IMR-90 (cell line): ENCODE results near the gene NME1. TPM values are rescaled to one million over a fixed set of nuclear protein-coding genes. Genes with fewer than 3 reads are reported as not detected.

Experiments used
- ATAC-seq: fragments of 200-7000 bp; cut with Tn5 transposase; 2 replicates; pipeline ENCODE4 v1.9.1; 2020; ENCODE audit warnings: low read depth, mild to moderate bottlenecking, moderate library complexity
- BruUV-seq: library from RNA; stranded (reverse); fragments of 400-500 nt; replicated peaks from 2 replicates; lab custom pipeline; 2021; lab: Mats Ljungman, UMichigan
- CTCF ChIA-PET: fragments of 300-600 bp; formaldehyde crosslinking; extraction: SDS; loops from one replicate; lab custom pipeline; 2021; ENCODE audit warnings: antibody characterized with exemption; lab: Yijun Ruan, JAX
- POLR2A ChIA-PET: fragments of 300-600 bp; sonication (Branson Sonifier 250); formaldehyde crosslinking; loops from one replicate; lab custom pipeline; 2022; ENCODE audit warnings: antibody characterized with exemption; ENCODE audit not compliant: unreplicated experiment; lab: Charles Lee
- DNase-seq: peaks from one replicate; pipeline ENCODE4 v3.0.0; 2013
- H2AFZ ChIP-seq: replicated peaks from 2 replicates; pipeline ENCODE3; 2013; ENCODE audit warnings: low read length, mild to moderate bottlenecking; ENCODE audit not compliant: poor library complexity
- H2AK5ac ChIP-seq: 2 replicates; pipeline ENCODE4 v1.6.1; 2013; ENCODE audit warnings: low read depth, low read length, inconsistent platforms
- H2AK9ac ChIP-seq: replicated peaks from 2 replicates; pipeline ENCODE3; 2013; ENCODE audit warnings: mild to moderate bottlenecking, low read depth, low read length, moderate library complexity; ENCODE audit not compliant: poor library complexity
- H2BK120ac ChIP-seq: 2 replicates; pipeline ENCODE4 v1.6.1; 2013; ENCODE audit warnings: low read depth, low read length, inconsistent platforms
- H2BK15ac ChIP-seq: 3 replicates; pipeline ENCODE4 v1.6.1; 2013; ENCODE audit warnings: low read depth, low read length, inconsistent platforms
- H2BK20ac ChIP-seq: 2 replicates; pipeline ENCODE4 v1.6.1; 2013; ENCODE audit warnings: low read depth, mild to moderate bottlenecking, inconsistent platforms, low read length, moderate library complexity
- H2BK5ac ChIP-seq: 2 replicates; pipeline ENCODE4 v1.6.1; 2013; ENCODE audit warnings: mild to moderate bottlenecking, low read depth, low read length, inconsistent platforms; ENCODE audit not compliant: poor library complexity, severe bottlenecking
- H3K14ac ChIP-seq: replicated peaks from 2 replicates; pipeline ENCODE4 v1.6.1; 2013; ENCODE audit warnings: low read depth, low read length, inconsistent platforms
- H3K18ac ChIP-seq: 2 replicates; pipeline ENCODE4 v1.6.1; 2013; ENCODE audit warnings: low read depth, low read length, control low read depth
- H3K23ac ChIP-seq: 2 replicates; pipeline ENCODE4 v1.6.1; 2013; ENCODE audit warnings: low read depth, low read length, inconsistent platforms
- H3K27ac ChIP-seq: 2 replicates; pipeline ENCODE4 v1.5.1; 2013; ENCODE audit warnings: mild to moderate bottlenecking, control low read depth, low read length; ENCODE audit not compliant: insufficient read depth
- H3K27me3 ChIP-seq: 2 replicates; pipeline ENCODE4 v1.6.1; 2013; ENCODE audit warnings: low read length; ENCODE audit not compliant: control insufficient read depth, insufficient read depth
- H3K36me3 ChIP-seq: 2 replicates; pipeline ENCODE4 v1.6.1; 2013; ENCODE audit warnings: low read length, mixed read lengths; ENCODE audit not compliant: control insufficient read depth, insufficient read depth
- H3K4ac ChIP-seq: 2 replicates; pipeline ENCODE4 v1.6.1; 2013; ENCODE audit warnings: low read depth, low read length, inconsistent platforms
- H3K4me1 ChIP-seq: 2 replicates; pipeline ENCODE4 v1.6.1; 2013; ENCODE audit warnings: low read length, mixed read lengths; ENCODE audit not compliant: control insufficient read depth, insufficient read depth
- H3K4me2 ChIP-seq: 2 replicates; pipeline ENCODE4 v1.6.1; 2013; ENCODE audit warnings: low read depth, mild to moderate bottlenecking, control low read depth, low read length, moderate library complexity
- H3K4me3 ChIP-seq: 2 replicates; pipeline ENCODE4 v1.5.1; 2013; ENCODE audit warnings: low read depth, mild to moderate bottlenecking, control low read depth, low read length, moderate library complexity; ENCODE audit not compliant: insufficient read depth
- H3K56ac ChIP-seq: 2 replicates; pipeline ENCODE4 v1.6.1; 2013; ENCODE audit warnings: low read length, inconsistent platforms; ENCODE audit not compliant: insufficient read depth; ENCODE audit errors: extremely low read depth
- H3K79me1 ChIP-seq, 2 experiments: 2 replicates each; pipeline ENCODE4 v1.6.1; 2013; ENCODE audit warnings: low read length in 2 of 2, inconsistent platforms in 1 of 2, low read depth in 1 of 2
- H3K9ac ChIP-seq: 2 replicates; pipeline ENCODE4 v1.6.1; 2013; ENCODE audit warnings: low read depth, low read length, control low read depth
- H3K9me1 ChIP-seq: 2 replicates; pipeline ENCODE4 v1.6.1; 2013; ENCODE audit warnings: low read length, inconsistent platforms; ENCODE audit not compliant: insufficient read depth
- H3K9me3 ChIP-seq: 2 replicates; pipeline ENCODE4 v1.6.1; 2013; ENCODE audit warnings: low read length; ENCODE audit not compliant: control insufficient read depth, insufficient read depth
- H4K20me1 ChIP-seq: 2 replicates; pipeline ENCODE4 v1.6.1; 2013; ENCODE audit warnings: low read length, inconsistent platforms; ENCODE audit not compliant: insufficient read depth
- H4K5ac ChIP-seq: 2 replicates; pipeline ENCODE4 v1.6.1; 2013; ENCODE audit warnings: mild to moderate bottlenecking, low read depth, low read length, control low read depth
- H4K8ac ChIP-seq, 2 experiments: 2 replicates each; pipeline ENCODE4 v1.6.1; 2013; ENCODE audit warnings: low read depth in 2 of 2, low read length in 2 of 2, control low read depth in 1 of 2, inconsistent platforms in 1 of 2
- H4K91ac ChIP-seq: 2 replicates; pipeline ENCODE4 v1.6.1; 2013; ENCODE audit warnings: low read depth, low read length, inconsistent platforms; ENCODE audit not compliant: insufficient read depth
- BHLHE40 ChIP-seq: fragments of 150-350 bp; IDR thresholded peaks from 2 replicates; pipeline ENCODE4 v1.6.1; 2016; ENCODE audit warnings: mild to moderate bottlenecking, low read depth, low read length
- CEBPB ChIP-seq: IDR thresholded peaks from 2 replicates; pipeline ENCODE4 v1.6.1; 2012; ENCODE audit warnings: low read depth, low read length, improper control_type of control experiment
- FOS ChIP-seq: fragments of 150-350 bp; IDR thresholded peaks from 2 replicates; pipeline ENCODE4 v1.6.1; 2016; ENCODE audit warnings: low read depth, low read length
- MAFK ChIP-seq: IDR thresholded peaks from 2 replicates; pipeline ENCODE4 v1.6.1; 2012; ENCODE audit warnings: low read depth, low read length, improper control_type of control experiment
- MXI1 ChIP-seq: IDR thresholded peaks from 2 replicates; pipeline ENCODE4 v1.6.1; 2012; ENCODE audit warnings: low read depth, mild to moderate bottlenecking, low read length, moderate library complexity, borderline replicate concordance
- NFE2L2 ChIP-seq: fragments of 150-350 bp; IDR thresholded peaks from 2 replicates; pipeline ENCODE4 v1.6.1; 2016; ENCODE audit warnings: low read depth, mild to moderate bottlenecking, low read length
- POLR2A ChIP-seq: IDR thresholded peaks from 2 replicates; pipeline ENCODE4 v1.6.1; 2012; ENCODE audit warnings: mild to moderate bottlenecking, low read depth, low read length
- RAD21 ChIP-seq: IDR thresholded peaks from 2 replicates; pipeline ENCODE4 v1.6.1; 2012; ENCODE audit warnings: low read length, improper control_type of control experiment
- RCOR1 ChIP-seq: IDR thresholded peaks from 2 replicates; pipeline ENCODE4 v1.6.1; 2012; ENCODE audit warnings: mild to moderate bottlenecking, low read length, improper control_type of control experiment; ENCODE audit not compliant: insufficient replicate concordance
- RFX5 ChIP-seq: IDR thresholded peaks from 2 replicates; pipeline ENCODE4 v1.8.0; 2012; ENCODE audit warnings: low read depth, mild to moderate bottlenecking, low read length, moderate library complexity
- SMC3 ChIP-seq: fragments of 150-350 bp; IDR thresholded peaks from 2 replicates; pipeline ENCODE4 v1.6.1; 2016; ENCODE audit warnings: low read depth, mild to moderate bottlenecking, antibody characterized with exemption, low read length, moderate library complexity
- USF2 ChIP-seq: fragments of 150-350 bp; IDR thresholded peaks from 2 replicates; pipeline ENCODE4 v1.6.1; 2017; ENCODE audit warnings: mild to moderate bottlenecking, antibody characterized with exemption, low read length, low read depth
- WGBS, 2 experiments: methylation state at CpG; one replicate each; pipeline versions ENCODE4 v1.1.5 to v1.1.7; 2013; ENCODE audit warnings: missing lambda C conversion rate in 2 of 2; ENCODE audit not compliant: insufficient read length in 1 of 2; ENCODE audit errors: extremely low coverage in 2 of 2; 5-methylcytosine and 5-hydroxymethylcytosine counted together
- dilution Hi-C: fragments of 300-500 bp; cut with HindIII; formaldehyde crosslinking; loops from one replicate; pipeline ENCODE4 v1.14.3; 2018; ENCODE audit warnings: low sequenced_read_pairs; ENCODE audit not compliant: unreplicated experiment
- in situ Hi-C: fragments of 300-500 bp; cut with MboI; formaldehyde crosslinking; loops from 3 replicates; pipeline ENCODE4 v1.14.3; 2019; ENCODE audit warnings: low sequenced_read_pairs, inconsistent platforms, mixed read lengths
- intact Hi-C: fragments of 100-400 bp; cut with micrococcal nuclease; formaldehyde crosslinking; loops from 2 replicates; pipeline ENCODE4 v1.10.0; 2022
- polyA plus RNA-seq, 3 experiments: library from polyadenylated mRNA; depleted of rRNA; stranded (reverse); fragments of >200 nt; gene quantifications; 2 replicates each; pipeline ENCODE4 v1.2.3, GENCODE V29; 2012; ENCODE audit warnings: low replicate concordance in 1 of 3
- total RNA-seq: library from RNA; depleted of rRNA; stranded (reverse); fragments of >200 nt; gene quantifications from 2 replicates; pipeline ENCODE4 v1.2.3, GENCODE V29; 2012
- TF ChIP-seq, protein P1 (sequence below): fragments of 150-350 bp; IDR thresholded peaks from 2 replicates; pipeline ENCODE4 v1.6.1; 2016; ENCODE audit warnings: low read depth, mild to moderate bottlenecking, low read length, moderate library complexity, borderline replicate concordance
- TF ChIP-seq, protein P2 (sequence below): conservative IDR thresholded peaks from 2 replicates; pipeline ENCODE4 v1.5.1; 2012; ENCODE audit warnings: mild to moderate bottlenecking, low read depth, low read length, improper control_type of control experiment

Gene NME1
- total and polyA plus RNA-seq, 2 of the 4 experiments (the other 2 are of a cell fraction): 311 to 312 TPM

GRCh38 chr17:51169340-51169739 lies 16.0 kb downstream of the NME1 start:
- Histone ChIP-seq H3K4me1 (peaks cover 8% of the 10 kb centered on the region; the same call in 1 of the 2 replicates), H3K79me1 (peaks cover 27 to 53% of the 10 kb centered on the region in 2 experiments), H3K9me3 (no peaks in the 10 kb centered on the region), H4K5ac (no peak overlapping the region), H3K56ac (no peak overlapping the region), H3K4me2 (no peak overlapping the region), H3K4ac (no peak overlapping the region), H3K14ac (no peak overlapping the region), H3K27me3 (no peaks in the 10 kb centered on the region), H2BK5ac (no peak overlapping the region), H4K8ac (no peak overlapping the region), H2AK5ac (no peak overlapping the region), H2BK20ac (no peak overlapping the region), H3K23ac (peak overlapping the region; percentile 19; the same call in 1 of the 2 replicates), H3K9ac (no peak overlapping the region), H4K91ac (no peak overlapping the region), H3K36me3 (peaks cover 29% of the 10 kb centered on the region), H2AFZ (no peak overlapping the region), H3K4me3 (no peak overlapping the region), H3K9me1 (peaks cover 13% of the 10 kb centered on the region; the same call in 1 of the 2 replicates), H2BK120ac (no peak overlapping the region), H2AK9ac (no peak overlapping the region), H2BK15ac (no peak overlapping the region), H3K27ac (no peak overlapping the region), H4K20me1 (peaks cover 19% of the 10 kb centered on the region), H3K18ac (no peak overlapping the region)
- WGBS, 2 experiments: no CpG with 5 or more reads among the region's 1 CpG
- CTCF ChIA-PET: no interaction called here
- POLR2A ChIA-PET: no interaction called here
- BruUV-seq: no TSS peak
- DNase-seq: peak; percentile 45
- no peak for ATAC-seq
- TF ChIP-seq BHLHE40: no peak
- no peak for TF ChIP-seq CEBPB
- no peak for TF ChIP-seq RAD21
- no peak for TF ChIP-seq FOS
- no peak for TF ChIP-seq RCOR1
- no peak for TF ChIP-seq POLR2A
- no peak for TF ChIP-seq MXI1
- TF ChIP-seq USF2: no peak
- TF ChIP-seq SMC3: no peak
- TF ChIP-seq RFX5: no peak
- TF ChIP-seq, protein P1, sequence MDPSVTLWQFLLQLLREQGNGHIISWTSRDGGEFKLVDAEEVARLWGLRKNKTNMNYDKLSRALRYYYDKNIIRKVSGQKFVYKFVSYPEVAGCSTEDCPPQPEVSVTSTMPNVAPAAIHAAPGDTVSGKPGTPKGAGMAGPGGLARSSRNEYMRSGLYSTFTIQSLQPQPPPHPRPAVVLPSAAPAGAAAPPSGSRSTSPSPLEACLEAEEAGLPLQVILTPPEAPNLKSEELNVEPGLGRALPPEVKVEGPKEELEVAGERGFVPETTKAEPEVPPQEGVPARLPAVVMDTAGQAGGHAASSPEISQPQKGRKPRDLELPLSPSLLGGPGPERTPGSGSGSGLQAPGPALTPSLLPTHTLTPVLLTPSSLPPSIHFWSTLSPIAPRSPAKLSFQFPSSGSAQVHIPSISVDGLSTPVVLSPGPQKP: no peak
- TF ChIP-seq, protein P2, sequence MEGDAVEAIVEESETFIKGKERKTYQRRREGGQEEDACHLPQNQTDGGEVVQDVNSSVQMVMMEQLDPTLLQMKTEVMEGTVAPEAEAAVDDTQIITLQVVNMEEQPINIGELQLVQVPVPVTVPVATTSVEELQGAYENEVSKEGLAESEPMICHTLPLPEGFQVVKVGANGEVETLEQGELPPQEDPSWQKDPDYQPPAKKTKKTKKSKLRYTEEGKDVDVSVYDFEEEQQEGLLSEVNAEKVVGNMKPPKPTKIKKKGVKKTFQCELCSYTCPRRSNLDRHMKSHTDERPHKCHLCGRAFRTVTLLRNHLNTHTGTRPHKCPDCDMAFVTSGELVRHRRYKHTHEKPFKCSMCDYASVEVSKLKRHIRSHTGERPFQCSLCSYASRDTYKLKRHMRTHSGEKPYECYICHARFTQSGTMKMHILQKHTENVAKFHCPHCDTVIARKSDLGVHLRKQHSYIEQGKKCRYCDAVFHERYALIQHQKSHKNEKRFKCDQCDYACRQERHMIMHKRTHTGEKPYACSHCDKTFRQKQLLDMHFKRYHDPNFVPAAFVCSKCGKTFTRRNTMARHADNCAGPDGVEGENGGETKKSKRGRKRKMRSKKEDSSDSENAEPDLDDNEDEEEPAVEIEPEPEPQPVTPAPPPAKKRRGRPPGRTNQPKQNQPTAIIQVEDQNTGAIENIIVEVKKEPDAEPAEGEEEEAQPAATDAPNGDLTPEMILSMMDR: no peak
- TF ChIP-seq NFE2L2: no peak
- TF ChIP-seq MAFK: no peak
- dilution Hi-C loops (no loop called here), intact Hi-C loops (loop anchor here (5.0 kb wide), 1 partner anchor 368 kb away; no protein-coding TSS in a partner anchor), in situ Hi-C loops (no loop called here)
